Measurements from ENCODE around the gene ALDH3B2. TPM values are rescaled to one million over a fixed set of nuclear protein-coding genes. Genes with fewer than 3 reads are reported as not detected.
"Not testable (repeated sequence)": the region's sequence is repeated elsewhere in the genome, so short reads cannot be mapped to it uniquely, and the experiment has no call there.

ALDH3B2 gene
- total RNA-seq, 3 donors from 2014 or later = 0.32 to 62.3 (median 44.1) TPM

DNA sequence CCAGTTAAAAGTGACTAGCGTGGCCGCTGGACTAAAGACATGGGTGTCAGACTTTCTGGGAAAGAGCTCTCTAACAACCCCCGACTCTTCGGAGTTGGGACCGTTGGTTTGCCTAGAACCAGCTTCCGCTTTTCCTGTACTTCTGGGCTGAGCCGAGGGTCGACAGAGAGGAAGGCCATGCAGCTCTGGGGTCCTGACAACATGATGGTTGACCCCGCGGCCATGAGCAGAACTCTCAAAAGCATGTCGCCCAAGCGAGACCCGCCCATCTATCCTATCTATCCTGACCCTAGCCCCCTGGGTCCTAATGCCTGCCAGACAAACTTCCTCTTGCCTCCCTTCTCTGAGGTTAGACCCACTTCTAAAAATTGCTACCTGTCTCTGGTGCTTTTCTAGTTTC, 53.8 kb downstream of the ALDH3B2 start:
- DNase-seq (ENCODE audit: low spot score in 2 of 2); intact Hi-C loops (cut with DNase I; ENCODE audit: low total_unique reads); H3K27me3 ChIP-seq; H3K4me3 ChIP-seq; H3K27ac ChIP-seq; H3K4me1 ChIP-seq; H3K9me3 ChIP-seq; H3K36me3 ChIP-seq: not testable (repeated sequence)

DNA sequence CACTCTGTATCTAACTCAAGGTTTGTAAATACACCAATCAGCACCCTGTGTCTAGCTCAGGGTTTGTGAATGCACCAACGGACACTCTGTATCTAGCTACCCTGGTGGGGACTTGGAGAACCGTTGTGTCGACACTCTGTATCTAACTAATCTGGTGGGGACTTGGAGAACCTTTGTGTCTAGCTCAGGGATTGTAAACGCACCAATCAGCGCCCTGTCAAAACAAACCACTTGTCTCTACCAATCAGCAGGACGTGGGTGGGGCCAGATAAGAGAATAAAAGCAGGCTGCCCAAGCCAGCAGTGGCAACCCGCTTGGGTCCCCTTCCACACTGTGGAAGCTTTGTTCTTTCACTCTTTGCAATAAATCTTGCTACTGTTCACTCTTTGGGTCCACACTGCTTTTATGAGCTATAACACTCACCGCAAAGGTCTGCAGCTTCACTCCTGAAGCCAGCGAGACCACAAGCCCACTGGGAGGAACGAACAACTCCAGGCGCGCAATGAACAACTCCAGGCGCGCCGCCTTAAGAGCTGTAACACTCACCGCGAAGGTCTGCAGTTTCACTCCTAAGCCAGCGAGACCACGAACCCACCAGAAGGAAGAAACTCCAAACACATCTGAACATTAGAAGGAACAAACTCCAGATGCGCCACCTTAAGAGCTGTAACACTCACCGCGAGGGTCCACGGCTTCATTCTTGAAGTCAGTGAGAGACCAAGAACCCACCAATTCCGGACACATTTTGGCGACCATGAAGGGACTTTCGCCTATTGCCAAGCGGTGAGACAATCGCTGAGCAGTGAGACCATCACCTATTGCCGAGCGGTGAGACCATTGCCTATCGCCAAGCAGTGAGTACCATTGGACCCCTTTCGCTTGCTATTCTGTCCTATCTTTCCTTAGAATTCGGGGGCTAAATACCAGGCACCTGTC, 54.5 kb downstream of the ALDH3B2 start:
- H3K4me1 ChIP-seq; intact Hi-C loops (cut with DNase I; ENCODE audit: low total_unique reads); H3K27ac ChIP-seq; H3K27me3 ChIP-seq; H3K9me3 ChIP-seq; H3K36me3 ChIP-seq; H3K4me3 ChIP-seq; DNase-seq (ENCODE audit: low spot score in 2 of 2): not testable (repeated sequence)

DNA sequence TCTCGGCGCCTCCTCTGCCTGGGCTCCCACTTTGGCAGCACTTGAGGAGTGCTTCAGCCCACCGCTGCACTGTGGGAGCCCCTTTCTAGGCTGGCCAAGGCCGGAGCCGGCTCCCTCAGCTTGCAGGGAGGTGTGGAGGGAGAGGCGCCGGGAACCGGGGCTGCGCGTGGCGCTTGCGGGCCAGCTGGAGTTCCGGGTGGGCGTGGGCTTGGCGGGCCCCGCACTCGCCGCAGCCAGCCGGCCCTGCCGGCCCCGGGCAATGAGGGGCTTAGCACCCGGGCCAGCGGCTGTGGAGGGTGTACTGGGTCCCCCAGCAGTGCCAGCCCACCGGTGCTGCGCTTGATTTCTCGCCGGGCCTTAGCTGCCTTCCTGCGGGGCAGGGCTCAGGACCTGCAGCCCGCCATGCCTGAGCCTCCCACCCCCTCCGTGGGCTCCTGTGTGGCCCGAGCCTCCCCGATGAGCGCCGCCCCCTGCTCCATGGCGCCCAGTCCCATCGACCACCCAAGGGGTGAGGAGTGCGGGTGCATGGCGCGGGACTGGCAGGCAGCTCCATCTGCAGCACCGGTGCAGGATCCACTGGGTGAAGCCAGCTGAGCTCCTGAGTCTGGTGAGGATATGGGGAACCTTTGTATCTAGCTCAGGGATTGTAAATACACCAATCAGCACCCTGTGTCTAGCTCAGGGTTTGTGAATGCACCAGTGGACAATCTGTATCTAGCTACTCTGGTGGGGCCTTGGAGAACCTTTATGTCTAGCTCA, 55.3 kb downstream of the ALDH3B2 start:
- not testable (repeated sequence) for DNase-seq (ENCODE audit: low spot score in 2 of 2); H3K27ac ChIP-seq

DNA sequence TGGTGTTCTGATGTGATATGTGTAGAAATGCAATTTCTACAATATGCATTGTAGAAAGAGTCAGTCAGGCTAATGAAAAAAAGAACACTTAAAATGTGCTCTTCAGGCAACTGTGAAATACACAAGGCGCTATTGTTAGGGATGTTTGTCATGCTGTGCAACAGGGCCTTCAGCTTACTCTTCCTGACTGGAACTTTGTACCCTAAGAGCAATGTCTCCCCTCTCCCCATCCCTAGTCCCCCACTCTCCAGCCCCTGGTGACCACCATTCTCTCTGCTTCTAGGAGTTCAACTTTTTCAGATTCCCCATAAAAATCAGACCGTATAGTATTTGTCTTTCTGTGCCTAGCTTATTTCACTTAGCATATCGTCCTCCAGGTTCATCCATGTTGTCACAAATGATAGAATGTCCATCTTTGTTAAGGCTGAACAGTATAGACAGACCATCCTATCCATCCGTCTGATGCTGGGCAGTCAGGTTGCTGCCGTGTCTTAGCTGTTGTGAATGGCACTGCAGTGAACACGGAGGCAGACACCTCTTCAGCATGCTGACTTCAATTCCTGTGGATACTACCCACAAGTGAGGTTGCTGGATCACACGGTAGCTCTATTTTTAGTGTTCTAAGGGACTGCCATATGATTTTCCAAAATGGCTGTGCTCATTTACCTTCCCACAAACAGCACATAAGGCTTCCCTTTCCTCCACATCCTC, 57.0 kb downstream of the ALDH3B2 start:
- Histone ChIP-seq H3K4me3 (no peak overlapping the region), H3K27me3 (no peaks in the 10 kb centered on the region), H3K36me3 (no peaks in the 10 kb centered on the region), H3K9me3 (no peaks in the 10 kb centered on the region), H3K4me1 (peaks cover 0 to 8% of the 10 kb centered on the region in 2 donors), H3K27ac (no peak overlapping the region)
- no peak for TF ChIP-seq POLR2A (IDR thresholded peaks at IDR 0.05)
- TF ChIP-seq, protein P1, sequence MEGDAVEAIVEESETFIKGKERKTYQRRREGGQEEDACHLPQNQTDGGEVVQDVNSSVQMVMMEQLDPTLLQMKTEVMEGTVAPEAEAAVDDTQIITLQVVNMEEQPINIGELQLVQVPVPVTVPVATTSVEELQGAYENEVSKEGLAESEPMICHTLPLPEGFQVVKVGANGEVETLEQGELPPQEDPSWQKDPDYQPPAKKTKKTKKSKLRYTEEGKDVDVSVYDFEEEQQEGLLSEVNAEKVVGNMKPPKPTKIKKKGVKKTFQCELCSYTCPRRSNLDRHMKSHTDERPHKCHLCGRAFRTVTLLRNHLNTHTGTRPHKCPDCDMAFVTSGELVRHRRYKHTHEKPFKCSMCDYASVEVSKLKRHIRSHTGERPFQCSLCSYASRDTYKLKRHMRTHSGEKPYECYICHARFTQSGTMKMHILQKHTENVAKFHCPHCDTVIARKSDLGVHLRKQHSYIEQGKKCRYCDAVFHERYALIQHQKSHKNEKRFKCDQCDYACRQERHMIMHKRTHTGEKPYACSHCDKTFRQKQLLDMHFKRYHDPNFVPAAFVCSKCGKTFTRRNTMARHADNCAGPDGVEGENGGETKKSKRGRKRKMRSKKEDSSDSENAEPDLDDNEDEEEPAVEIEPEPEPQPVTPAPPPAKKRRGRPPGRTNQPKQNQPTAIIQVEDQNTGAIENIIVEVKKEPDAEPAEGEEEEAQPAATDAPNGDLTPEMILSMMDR (IDR thresholded peaks at IDR 0.05) = no peak
- no peak for TF ChIP-seq POLR2AphosphoS5 (IDR thresholded peaks at IDR 0.05)
- intact Hi-C loops (cut with DNase I; ENCODE audit: low total_unique reads) = no loop called here
- DNase-seq (ENCODE audit: low spot score in 2 of 2) = no peak

More for the DNA sequence above, 55.3 kb downstream of the ALDH3B2 start:
- H3K27me3 ChIP-seq; H3K4me1 ChIP-seq; intact Hi-C loops (cut with DNase I; ENCODE audit: low total_unique reads); H3K36me3 ChIP-seq; H3K4me3 ChIP-seq; H3K9me3 ChIP-seq: not testable (repeated sequence)

DNA sequence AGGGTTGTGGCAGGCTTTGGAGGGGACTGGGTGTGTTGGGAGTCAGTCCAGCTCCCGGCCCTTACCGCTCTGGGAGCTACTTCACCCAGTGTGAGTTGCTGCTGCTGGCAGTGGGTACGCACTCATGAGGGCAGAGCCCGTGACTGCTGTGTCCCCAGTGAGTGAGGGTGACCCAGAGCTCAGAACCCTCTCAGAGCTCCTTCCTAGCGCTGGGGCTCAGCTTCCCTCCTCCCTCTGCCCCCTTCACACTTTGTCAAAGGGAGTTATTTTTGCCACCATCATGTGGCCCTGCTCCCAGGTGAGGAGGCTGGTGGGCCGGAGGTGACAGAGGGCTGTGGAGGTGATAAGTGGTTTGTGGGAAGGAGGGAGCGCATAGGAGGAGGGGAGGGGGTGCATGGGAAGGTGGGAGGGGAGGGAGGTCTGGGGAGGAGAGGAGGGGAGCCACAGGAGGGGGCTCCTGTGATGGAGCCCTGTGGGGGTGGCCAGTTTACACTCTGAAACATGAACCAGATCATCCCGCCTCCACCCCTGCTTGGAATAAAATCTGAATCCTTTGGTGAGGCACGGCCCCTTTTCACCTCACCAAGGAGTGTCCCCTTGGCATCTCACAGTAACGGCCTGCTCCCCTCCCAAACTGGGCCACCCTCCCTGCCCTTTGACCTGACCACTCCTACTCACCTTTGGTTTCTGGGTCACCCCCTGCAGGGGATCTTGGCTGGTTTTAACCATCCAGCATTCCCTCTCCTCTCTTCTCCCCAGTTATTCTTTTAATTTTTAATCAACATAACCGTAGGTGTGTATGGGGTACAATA, 57.8 kb downstream of the ALDH3B2 start:
- Histone ChIP-seq H3K27me3 (no peaks in the 10 kb centered on the region), H3K4me3 (no peak overlapping the region), H3K4me1 (peaks cover 0 to 8% of the 10 kb centered on the region in 2 donors), H3K27ac (no peak overlapping the region), H3K9me3 (no peaks in the 10 kb centered on the region), H3K36me3 (no peaks in the 10 kb centered on the region)
- TF ChIP-seq POLR2A (IDR thresholded peaks at IDR 0.05) = no peak
- TF ChIP-seq POLR2AphosphoS5 (IDR thresholded peaks at IDR 0.05) = no peak
- intact Hi-C loops (cut with DNase I; ENCODE audit: low total_unique reads) = no loop called here
- DNase-seq (ENCODE audit: low spot score in 2 of 2) = no peak

DNA sequence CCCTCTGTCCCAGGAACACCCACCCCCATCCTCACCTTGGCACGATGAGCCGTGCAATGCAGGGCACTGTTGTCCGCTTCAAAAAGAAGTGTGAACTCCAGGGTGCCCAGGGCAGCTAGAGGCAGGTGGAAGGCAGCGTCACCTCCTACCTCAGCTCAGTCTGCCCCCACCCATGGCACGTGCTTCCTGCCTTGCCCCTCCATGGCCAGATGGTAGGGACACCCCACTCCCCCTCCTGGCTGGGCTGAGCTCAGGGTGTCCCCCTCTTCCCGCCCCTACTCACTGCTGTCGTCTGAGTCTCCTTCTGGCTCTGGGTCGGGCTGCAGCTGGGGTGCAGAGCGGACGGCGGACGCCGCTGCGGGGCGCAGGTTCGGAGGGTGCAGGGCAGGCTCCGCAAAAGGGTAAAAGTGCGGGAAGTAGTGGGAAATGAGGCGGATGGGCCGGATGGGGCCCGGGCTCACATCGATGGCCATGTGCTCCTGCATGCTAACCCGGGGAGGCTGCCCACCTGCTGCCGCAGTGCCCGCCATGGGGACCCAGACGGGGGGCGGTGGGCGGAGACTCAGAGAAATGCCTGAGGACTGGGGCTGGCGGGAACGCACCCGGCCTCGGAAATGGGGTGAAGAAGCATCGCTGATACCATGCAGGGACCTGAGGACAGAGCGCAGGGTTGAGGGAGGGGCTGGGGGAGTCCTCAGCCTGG, 58.5 kb downstream of the ALDH3B2 start:
- intact Hi-C loops (cut with DNase I; ENCODE audit: low total_unique reads) = no loop called here
- Histone ChIP-seq H3K4me1 (peaks cover 0 to 8% of the 10 kb centered on the region in 2 donors), H3K27ac (no peak overlapping the region), H3K36me3 (no peaks in the 10 kb centered on the region), H3K9me3 (no peaks in the 10 kb centered on the region), H3K4me3 (no peak overlapping the region), H3K27me3 (no peaks in the 10 kb centered on the region)
- TF ChIP-seq POLR2AphosphoS5 (IDR thresholded peaks at IDR 0.05) (no peak), POLR2A (IDR thresholded peaks at IDR 0.05) (no peak)
- TF ChIP-seq, protein P1 (IDR thresholded peaks at IDR 0.05) = no peak
- no peak for DNase-seq (ENCODE audit: low spot score in 2 of 2)

Measured in breast epithelium (tissue), 4 donors.